GM21576 (cell line): ENCODE data around the gene SRRM2.

Source experiments
- ATAC-seq: cut with Tn5 transposase; IDR thresholded peaks from one replicate; pipeline ENCODE4 v1.9.1; 2021; ENCODE audit warnings: mild to moderate bottlenecking, moderate library complexity; ENCODE audit not compliant: unreplicated experiment

The SRRM2 gene

GRCh38 chr16:2818272-2818876 is 65.9 kb downstream of the SRRM2 start:
- ATAC-seq: no peak

- no peak for ATAC-seq
Measured at GRCh38 chr16:2819179-2819938, 66.9 kb downstream of the SRRM2 start.

- no peak for ATAC-seq
Measured at GRCh38 chr16:2819939-2820835, 67.7 kb downstream of the SRRM2 start.
